Lung microvascular endothelial cell (primary cell): Measurements from ENCODE around the gene RGS3. TPM values are rescaled to one million over a fixed set of nuclear protein-coding genes. Genes with fewer than 3 reads are reported as not detected.
A peak's percentile ranks its signal among the peaks of the same experiment; 100 is the strongest.

Source experiments
- DNase-seq, 2 donors: peaks; one replicate each; pipeline versions ENCODE4 v3.0.0 to v3.0.0-alpha.2; 2010; ENCODE audit warnings: low read depth in 2 of 2
- total RNA-seq: library from RNA; depleted of rRNA; stranded (reverse); fragments of >200 nt; gene quantifications from 2 replicates; pipeline ENCODE4 v1.2.1, GENCODE V29; 2014

RGS3 gene
- total RNA-seq, 1 donor from 2014 or later = 126 TPM

- peak in 1 of 2 donors; percentile 52 for DNase-seq
These were observed 136.7 kb downstream of the RGS3 start for GRCh38 chr9:113600023-113600823.

GRCh38 chr9:113600871-113601614 lies 137.5 kb downstream of the RGS3 start:
- no peak for DNase-seq

- DNase-seq = no peak
These were observed 138.1 kb downstream of the RGS3 start for GRCh38 chr9:113601656-113602055.

GRCh38 chr9:113602126-113603047 lies 138.9 kb downstream of the RGS3 start:
- DNase-seq = peak; percentile 54 to 59

- no peak for DNase-seq
These were observed 139.5 kb downstream of the RGS3 start for GRCh38 chr9:113603048-113603375.

GRCh38 chr9:113603773-113604172 lies 140.2 kb downstream of the RGS3 start:
- DNase-seq = no peak

- DNase-seq = no peak
These were observed 140.9 kb downstream of the RGS3 start for GRCh38 chr9:113604393-113604792.

- no peak for DNase-seq
These were observed 143.0 kb downstream of the RGS3 start for GRCh38 chr9:113606510-113606909.

GRCh38 chr9:113608082-113608685 lies 144.7 kb downstream of the RGS3 start:
- DNase-seq = no peak

- peak; percentile 90 to 95 for DNase-seq
These were observed 146.2 kb downstream of the RGS3 start for GRCh38 chr9:113609562-113610318.

- DNase-seq = no peak
These were observed 148.1 kb downstream of the RGS3 start for GRCh38 chr9:113611461-113612215.

- DNase-seq = no peak
These were observed 148.8 kb downstream of the RGS3 start for GRCh38 chr9:113612216-113612747.

GRCh38 chr9:113612828-113613227 lies 149.3 kb downstream of the RGS3 start:
- no peak for DNase-seq

- DNase-seq = no peak
These were observed 150.4 kb downstream of the RGS3 start for GRCh38 chr9:113613815-113614413.

GRCh38 chr9:113614843-113615648 lies 151.5 kb downstream of the RGS3 start:
- peak in 1 of 2 donors; percentile 50 for DNase-seq

- DNase-seq = no peak
These were observed 152.6 kb downstream of the RGS3 start for GRCh38 chr9:113616116-113616515.

GRCh38 chr9:113616621-113617496 lies 153.3 kb downstream of the RGS3 start:
- no peak for DNase-seq
